ENCODE measurements around the gene SEMA4D.

DNA sequence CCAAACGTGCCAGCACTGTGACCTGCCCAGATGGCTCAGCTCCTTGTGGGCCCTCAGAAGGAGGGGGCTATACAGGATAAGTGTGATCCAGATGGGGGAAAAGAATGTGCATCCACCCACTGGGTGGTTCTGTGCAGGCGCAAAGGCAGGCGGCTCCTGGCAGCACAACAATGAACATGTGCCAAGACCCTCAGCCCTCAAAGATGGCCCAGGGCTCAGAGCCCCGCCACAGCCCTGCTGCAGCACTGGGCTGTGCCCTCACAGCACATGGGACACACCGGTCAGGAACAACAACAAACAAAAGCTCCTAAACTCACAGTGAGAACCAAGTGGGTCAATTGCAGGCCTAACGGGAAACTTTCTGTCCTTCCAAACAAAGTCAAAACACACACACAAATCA is 4.7 kb downstream of the SEMA4D start:
- TF ChIP-seq, protein P1, sequence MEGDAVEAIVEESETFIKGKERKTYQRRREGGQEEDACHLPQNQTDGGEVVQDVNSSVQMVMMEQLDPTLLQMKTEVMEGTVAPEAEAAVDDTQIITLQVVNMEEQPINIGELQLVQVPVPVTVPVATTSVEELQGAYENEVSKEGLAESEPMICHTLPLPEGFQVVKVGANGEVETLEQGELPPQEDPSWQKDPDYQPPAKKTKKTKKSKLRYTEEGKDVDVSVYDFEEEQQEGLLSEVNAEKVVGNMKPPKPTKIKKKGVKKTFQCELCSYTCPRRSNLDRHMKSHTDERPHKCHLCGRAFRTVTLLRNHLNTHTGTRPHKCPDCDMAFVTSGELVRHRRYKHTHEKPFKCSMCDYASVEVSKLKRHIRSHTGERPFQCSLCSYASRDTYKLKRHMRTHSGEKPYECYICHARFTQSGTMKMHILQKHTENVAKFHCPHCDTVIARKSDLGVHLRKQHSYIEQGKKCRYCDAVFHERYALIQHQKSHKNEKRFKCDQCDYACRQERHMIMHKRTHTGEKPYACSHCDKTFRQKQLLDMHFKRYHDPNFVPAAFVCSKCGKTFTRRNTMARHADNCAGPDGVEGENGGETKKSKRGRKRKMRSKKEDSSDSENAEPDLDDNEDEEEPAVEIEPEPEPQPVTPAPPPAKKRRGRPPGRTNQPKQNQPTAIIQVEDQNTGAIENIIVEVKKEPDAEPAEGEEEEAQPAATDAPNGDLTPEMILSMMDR (conservative IDR thresholded peaks at IDR 0.05) = no peak
- TF ChIP-seq EZH2 (IDR thresholded peaks at IDR 0.05; ENCODE audit: low read depth) = no peak

All from PC-9 (cell line).